Dermis microvascular lymphatic vessel endothelial cell (primary cell): ENCODE data around the gene TM9SF4. TPM values are rescaled to one million over a fixed set of nuclear protein-coding genes. Genes with fewer than 3 reads are reported as not detected.

Experiments
- DNase-seq, 2 donors: peaks; one replicate each; pipeline versions ENCODE4 v3.0.0 to v3.0.0-alpha.2; 2010; ENCODE audit warnings: low read depth in 2 of 2
- total RNA-seq: library from RNA; depleted of rRNA; stranded (reverse); fragments of >200 nt; gene quantifications from 2 replicates; pipeline ENCODE4 v1.2.1, GENCODE V29; 2014

The TM9SF4 gene, protein sequence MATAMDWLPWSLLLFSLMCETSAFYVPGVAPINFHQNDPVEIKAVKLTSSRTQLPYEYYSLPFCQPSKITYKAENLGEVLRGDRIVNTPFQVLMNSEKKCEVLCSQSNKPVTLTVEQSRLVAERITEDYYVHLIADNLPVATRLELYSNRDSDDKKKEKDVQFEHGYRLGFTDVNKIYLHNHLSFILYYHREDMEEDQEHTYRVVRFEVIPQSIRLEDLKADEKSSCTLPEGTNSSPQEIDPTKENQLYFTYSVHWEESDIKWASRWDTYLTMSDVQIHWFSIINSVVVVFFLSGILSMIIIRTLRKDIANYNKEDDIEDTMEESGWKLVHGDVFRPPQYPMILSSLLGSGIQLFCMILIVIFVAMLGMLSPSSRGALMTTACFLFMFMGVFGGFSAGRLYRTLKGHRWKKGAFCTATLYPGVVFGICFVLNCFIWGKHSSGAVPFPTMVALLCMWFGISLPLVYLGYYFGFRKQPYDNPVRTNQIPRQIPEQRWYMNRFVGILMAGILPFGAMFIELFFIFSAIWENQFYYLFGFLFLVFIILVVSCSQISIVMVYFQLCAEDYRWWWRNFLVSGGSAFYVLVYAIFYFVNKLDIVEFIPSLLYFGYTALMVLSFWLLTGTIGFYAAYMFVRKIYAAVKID
- 16.7 and 27.3 TPM in 2 replicates for total RNA-seq

DNA sequence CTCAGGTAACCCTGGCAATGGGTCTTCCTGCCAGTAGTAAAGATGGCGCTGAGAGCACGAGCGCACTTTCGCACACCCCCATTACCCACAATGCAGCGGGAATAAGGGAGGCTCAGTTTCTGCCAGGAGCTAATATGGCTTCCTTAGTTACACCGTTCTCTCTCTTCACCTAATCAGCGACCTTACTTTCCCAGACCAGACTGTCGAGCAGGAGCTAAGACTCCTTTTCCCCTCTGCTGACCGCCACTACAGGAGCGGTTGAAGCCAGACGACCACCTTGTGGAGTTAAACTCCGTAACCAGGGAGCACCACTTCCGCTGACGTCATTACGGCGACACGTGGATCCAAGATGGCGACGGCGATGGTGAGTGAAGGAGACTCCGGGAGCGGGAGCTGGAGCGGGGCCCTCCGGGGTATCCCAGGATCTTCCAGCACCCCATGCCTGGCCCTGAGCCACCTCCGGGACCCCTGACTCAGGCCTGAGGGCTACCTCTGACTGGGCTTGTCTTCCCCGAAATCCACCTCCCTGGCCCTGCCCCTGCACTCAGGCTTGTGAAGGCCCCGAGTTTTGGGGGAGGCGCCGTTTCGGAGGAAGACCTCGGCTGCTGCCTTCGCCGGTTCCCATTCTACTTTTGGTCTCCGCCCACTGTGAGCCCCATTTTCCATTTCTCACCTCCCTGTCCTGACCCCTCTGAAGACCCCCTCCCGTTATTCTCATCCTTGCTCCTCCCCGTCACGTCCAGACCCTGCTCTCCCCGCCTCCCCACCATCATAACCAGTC is at the start of gene TM9SF4:
TSS of gene TM9SF4 (plus strand) at position 323 of the 781 bp plus-strand sequence. CDS start at position 350, 27 bp downstream.
- peak; percentile 92 to 94 for DNase-seq

DNA sequence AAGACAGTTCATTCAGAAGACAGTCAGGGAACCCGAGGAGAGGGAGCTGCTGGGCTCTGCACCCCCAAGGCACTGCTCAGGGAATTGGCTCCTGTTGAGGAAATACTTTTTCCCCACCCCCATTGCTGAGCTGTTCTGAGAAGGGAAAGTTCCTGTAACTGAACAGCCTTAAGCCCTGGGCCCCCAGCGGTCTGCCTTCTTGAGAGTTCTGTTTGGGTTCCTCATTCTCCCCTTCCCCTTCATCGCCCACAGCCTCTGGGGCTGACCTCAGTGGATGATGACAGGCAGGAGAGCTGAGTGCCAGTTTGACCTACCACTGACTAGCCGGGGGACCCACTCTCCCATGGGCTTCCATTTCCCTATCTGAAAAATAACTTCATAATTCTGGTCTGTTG is 46.7 kb upstream of the TM9SF4 start:
- DNase-seq = no peak

DNA sequence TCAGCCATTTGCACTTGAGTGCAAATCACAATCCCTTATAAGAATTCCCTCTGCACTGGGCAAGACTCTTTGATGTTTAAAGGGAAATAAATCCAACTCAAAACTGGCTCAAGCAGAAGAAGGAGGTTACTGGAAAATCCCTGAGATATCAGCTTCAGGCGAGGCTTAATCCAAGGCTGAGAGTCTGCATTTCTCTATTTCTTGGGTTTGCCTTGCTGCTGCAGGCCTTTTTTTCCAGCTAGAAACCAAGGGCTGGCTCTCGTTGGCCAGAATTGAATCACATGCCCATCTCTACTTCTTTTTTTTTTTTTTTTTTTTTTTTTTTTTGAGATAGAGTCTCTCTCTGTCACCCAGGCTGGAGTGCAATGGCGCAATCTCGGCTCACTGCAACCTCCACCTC is 45.8 kb upstream of the TM9SF4 start:
- DNase-seq = no peak

DNA sequence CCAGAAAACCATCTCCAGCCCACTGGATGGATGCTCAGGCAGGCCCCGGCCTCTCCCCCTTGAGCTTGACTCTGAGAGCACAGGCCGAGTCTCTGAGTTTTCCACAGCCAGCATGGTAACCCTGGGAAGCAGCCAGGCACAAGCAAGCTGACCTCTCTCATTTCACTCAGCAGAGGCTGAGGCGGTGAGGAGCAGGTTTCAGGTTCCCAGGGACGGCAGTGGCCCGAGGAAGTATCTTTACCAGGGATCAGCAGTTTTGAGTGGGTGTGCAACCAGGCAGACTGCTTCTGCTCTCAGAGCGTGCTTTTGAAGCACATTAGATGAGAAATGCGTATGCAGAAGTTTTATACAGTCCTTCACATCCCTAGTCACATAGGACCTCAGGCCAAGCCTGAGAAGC is 44.8 kb upstream of the TM9SF4 start:
- no peak for DNase-seq

DNA sequence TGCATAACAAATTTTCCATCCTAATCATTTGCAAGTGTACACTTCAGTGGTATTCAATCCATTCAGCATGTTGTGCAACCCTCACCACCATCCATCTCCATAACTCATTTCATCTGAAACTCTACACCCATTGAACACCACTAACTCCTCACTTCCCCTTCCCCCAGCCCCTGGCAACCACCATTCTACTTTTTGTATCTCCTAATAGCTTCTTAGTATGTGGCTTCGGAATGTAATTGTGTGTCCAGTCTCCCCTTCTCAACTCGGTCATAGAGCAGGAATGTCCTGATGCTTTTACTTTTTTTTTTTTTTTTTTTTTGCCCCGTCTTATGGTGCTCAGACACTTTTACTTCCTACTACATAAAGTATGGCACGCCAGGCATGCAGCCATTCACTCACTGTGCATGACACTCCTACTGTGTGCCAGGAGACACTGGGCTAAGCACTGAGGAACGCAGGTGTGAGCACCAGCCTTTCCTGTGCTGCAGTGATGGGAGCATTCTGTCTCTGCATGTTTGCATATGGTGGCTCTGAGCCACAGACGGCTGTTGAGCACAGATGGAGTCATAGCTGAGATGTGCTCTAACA is 42.2 kb upstream of the TM9SF4 start:
- DNase-seq = no peak

DNA sequence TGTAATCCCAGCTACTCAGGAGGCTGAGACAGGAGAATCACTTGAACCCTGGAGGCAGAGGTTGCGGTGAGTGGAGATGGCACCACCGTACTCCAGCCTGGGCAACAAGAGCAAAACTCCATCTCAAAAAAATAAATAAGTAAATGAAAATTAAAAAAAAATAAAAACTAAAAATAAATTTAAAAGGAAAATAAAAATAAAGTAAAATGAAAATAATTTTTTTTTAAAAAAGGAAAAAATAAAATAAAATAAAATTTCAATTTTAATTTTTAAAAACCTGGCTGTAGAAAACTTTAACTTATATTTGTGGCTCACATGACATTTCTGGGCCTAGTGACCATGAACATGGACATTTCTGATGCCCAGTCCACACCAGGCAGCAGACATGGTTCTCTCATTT is 41.3 kb upstream of the TM9SF4 start:
- DNase-seq = no peak

DNA sequence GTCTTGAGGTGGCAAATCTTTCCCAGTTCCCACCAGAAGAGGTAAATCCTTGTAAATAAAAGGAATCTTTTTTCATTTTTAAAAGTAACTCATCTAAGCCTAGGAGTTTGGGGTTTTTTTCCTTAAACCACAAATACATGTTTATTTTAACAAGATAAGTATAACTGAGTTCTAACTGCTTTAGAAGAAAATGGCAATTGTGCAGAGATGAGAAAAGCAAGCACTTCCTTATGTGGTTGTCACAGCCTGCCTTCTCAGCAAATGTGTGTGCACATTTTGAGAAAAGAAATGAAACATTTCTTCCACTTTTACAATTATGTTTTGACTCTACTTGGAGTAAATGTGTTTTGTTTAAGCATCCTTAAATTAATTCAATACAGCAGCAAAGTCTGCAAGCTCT is 39.8 kb upstream of the TM9SF4 start:
- DNase-seq = no peak

DNA sequence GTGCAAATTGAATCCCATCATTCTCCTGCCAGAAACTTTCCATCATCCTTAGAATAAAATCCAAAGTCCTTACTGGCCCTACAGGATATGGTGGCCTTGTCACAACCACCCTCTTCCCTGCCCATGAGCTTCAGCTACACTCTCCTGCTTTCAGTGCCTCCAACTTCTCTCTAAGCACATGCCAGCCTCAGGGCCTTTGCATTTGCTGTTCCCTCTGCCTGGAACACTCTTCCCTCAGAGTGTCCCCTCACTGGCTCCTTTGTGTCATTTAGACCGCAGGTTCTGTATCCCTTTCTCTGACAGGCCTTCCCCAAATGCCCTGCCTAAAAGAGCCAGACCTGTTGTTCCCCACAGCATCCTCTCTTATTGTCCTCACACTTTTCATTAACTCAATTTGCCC is 39.2 kb upstream of the TM9SF4 start:
- no peak for DNase-seq

DNA sequence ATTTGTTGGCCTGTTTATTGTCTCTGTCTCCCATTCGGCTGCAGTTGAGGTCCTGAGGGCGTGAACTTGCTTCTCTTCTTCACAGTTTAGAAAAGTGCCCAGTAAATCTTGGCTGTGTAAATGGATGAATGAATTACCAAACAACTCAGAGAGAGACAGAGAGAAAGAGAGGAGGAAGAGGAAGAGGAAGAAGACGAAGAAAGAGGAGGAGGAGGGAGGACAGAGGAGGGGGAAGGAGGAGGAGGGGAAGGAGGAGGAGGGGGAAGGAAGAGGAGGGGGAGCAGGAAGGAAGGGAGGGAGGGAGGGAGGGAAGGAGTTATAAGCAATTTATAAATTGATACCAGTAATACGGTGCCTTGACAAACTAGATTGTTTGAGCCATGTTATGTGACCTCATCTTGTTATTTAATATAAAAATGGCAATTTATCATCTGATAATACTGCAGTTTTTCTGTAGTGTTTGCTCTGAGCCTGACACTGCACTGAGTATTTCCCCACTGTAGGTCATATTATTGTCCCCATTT is 38.8 kb upstream of the TM9SF4 start:
- no peak for DNase-seq

DNA sequence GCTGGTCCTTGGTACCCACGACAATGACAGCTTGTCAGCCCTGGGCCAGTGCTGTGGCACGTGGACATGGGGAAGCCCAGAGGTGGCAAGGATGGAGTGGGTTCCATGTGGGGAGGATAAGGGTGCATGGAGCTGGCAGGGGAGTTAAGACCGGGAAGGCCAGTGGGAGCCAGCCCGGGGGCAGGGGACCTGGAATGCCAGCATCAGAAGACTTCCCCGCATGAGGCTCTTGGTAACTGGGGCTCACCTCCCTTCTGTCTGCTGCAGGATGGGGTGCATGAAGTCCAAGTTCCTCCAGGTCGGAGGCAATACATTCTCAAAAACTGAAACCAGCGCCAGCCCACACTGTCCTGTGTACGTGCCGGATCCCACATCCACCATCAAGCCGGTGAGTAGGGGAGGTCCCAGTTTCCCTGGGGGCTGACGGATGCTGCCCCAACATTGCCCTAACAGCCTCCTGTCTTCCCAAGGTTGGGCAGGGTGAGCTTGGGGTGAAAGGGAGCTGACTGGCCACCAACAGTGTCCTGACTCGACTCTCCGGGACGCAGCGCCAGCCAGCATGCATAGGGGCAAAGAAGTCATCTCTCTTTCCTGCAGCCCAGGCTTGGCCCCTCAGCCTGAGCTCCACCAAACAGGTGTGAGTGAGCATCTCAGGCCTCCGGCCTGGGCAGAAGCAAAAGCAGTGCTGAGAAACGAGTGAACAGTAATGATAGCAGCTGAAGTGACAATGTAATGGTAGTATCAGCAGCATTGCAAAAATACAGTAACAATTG is 37.9 kb upstream of the TM9SF4 start:
- DNase-seq = no peak

DNA sequence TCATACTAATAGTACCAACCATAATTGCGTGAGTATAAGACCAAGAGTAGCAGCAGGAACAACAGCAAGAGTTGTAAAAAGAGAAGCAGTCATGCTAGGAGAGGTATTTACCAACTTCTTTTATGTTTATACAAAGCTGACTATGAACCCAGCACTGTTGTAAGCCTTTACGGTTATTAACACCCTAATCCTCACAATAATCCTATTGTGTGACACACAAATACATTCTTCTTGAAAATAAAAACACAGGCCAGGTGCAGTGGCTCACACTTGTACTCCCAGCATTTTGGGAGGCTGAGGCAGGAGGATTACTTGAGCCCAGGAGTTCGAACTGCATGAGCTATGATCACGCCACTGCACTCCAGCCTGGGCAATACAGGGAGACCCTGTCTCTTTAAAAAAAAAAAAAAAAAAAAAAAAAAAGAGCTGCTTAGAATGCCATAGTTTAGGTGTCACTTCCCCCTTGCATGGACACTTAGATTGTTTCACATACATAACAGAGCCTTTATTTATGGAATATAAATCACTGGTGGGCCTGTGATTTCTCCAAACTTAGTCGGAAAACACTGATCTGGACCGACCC is 37.3 kb upstream of the TM9SF4 start:
- no peak for DNase-seq

DNA sequence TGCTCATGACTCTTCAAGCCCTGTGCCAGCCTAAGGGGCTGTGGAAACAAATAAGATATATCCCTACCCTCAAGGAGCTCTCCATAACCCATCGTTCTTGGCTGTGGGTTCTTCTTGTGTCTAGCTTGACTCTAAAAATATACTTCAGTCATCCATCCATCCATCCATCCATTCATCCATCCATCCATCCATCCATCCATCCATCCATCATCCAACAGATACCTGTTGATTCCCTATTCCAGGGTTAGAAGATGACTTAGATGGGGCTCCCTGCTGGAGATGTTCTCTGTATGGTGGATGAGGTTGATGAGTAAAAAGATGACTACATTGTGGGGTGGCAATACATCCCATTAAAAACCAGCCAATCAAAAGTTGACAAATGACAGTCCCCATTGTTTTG is 34.0 kb upstream of the TM9SF4 start:
- no peak for DNase-seq

DNA sequence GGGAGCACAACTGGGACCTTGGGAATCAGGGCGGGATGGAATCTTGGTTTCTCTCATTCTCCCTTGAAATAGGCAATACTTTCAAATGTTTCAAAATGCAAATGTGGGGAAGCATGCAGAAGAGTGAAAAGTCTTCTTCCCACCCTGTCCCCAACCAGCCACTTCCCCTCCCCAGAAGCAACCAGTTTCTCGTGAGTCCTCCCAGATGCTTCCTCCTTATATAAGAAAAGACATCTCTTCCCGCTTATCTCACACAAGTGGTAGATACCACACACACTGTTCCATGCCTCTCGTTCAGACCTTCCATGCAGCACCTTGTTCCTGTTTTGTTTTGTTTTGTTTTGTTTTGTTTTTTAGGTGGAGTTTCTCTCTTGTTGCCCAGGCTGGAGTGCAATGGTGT is 32.3 kb upstream of the TM9SF4 start:
- no peak for DNase-seq

DNA sequence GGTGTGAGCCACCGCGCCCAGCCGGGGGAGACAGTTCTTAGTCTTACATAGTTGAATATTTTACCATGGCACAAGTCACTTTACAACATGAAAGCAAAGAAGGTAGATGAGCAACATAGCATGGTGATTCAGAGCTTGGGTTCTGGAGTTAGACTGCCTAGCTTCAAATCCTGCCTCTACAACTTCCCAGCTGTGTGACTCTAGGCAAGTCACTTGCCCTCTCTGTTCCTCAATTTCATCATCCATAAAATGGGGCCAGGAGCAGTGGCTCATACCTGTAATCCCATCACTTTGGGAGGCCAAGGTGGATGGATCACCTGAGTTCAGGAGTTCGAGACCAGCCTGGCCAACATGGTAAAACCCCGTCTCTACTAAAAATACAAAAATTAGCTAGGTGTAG is 31.2 kb upstream of the TM9SF4 start:
- no peak for DNase-seq

DNA sequence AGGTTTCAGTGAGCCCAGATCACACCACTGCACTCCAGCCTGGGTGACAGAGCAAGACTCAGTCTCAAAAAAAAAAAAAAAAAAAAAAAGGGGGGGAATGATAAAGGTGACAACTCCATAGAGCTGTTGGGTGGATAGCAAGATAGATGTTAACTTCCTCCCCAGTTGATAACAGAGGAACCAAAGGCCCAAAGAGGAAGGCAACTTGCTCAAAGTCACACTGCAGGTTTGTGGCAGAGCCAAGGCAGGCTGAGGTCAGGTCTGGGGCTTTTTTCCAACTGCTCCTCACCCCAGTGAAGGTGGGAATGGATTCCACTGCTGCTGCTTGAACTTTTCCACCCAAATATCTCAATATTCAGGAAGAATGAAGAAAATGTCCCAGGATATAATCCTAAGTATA is 30.7 kb upstream of the TM9SF4 start:
- no peak for DNase-seq

DNA sequence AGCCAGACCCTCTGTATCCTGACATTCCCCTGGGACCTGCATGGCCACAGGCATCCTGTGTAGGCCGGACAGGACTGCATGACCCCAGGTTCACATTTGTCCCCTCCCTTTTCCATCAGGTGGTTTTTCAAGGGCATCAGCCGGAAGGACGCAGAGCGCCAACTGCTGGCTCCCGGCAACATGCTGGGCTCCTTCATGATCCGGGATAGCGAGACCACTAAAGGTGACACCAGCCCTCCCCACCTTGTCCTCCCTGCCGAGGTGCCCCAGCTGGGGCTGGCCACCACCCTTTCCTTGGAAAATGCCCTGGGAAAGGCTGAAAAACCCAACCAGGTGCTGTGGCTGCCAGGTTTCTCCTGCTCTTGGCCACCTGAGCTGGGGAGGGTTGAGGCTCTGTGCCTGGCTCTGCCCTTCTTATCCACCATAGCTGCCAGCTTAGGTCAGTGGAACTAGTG is 29.8 kb upstream of the TM9SF4 start:
- no peak for DNase-seq

DNA sequence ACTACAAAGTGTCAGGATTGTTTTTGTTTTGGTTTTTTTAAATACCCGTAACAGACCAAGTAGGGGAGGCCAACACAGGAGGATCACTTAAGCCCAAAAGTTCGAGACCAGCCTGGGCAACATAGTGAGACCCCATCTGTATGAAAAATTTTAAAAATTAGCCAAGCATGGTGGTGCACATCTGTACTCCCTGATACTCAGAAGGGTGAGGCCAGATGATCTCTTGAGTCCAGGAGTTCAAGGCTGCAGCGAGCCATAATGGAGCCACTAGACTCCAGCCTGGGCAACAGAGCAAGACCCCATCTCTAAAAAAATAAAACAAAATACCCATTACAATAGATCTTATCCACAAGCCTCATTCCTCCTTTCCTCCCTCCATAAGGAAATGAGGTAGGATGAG is 28.7 kb upstream of the TM9SF4 start:
- DNase-seq = no peak

DNA sequence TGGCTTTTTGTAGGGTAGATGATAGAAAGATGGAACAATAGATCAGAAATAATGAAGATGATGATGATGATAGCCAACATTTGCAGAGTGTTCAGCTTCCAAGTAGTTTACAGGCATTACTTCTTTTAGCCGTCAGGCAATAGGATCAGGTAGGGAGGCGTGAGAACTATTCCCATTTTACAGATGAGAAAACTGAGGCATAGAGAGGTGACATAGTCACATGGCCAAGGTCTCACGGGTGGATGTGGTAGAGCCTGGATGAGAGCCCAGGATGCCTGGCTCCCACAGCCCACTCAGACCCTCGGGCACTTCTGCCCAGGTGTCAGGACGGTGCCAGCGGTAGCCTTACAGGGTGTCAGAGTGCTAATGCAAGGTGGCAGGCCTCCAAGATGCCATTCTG is 26.0 kb upstream of the TM9SF4 start:
- DNase-seq = no peak

DNA sequence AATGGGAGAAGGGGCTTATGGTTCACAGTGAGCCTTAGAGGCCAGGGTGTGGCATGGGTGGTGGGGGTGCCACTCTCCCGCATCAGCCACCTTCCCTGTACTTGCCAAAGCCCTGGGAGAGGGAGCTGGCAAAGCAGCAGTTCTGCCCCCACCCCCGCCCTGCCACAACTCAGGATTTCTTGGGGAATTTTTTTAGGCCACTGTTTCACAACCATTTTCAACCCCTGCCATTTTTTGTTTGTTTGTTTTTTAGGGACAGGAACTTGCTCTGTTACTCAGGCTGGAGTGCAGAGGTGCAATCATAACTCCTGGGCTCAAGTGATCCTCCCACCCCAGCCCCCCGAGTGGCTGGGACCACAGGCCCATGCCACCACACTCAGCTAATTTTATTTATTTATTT is 22.4 kb upstream of the TM9SF4 start:
- no peak for DNase-seq

DNA sequence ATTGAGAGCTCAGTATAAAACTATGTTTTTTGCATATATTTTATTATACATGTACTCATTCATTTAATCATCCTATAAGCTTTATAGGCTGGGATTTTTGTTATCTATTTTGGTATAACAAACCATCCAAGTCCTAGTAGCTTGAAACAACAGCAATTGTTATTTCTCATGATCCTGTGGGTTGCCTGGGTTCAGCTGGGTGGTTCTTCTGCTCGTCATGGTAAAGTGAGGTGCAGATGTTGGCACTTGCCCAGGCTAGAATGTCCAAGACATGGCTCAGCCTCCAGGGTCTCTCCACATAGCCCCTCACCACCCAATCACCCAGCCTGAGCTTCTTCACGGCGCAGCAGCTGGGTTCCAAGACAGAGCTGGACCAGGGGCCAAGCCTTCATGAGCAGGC is 20.8 kb upstream of the TM9SF4 start:
- DNase-seq = no peak
